HS-27A (cell line): ENCODE results near the gene PAM16.

ENCODE experiments used
- DNase-seq: peaks from one replicate; pipeline ENCODE4 v3.0.0-alpha.2; 2012; ENCODE audit warnings: low read depth, missing footprints

Gene PAM16

GRCh38 chr16:4383591-4384444 lies 32.7 kb upstream of the PAM16 start:
- DNase-seq: no peak

GRCh38 chr16:4382795-4383357 lies 31.8 kb upstream of the PAM16 start:
- DNase-seq: no peak

- DNase-seq: no peak
These were observed 31.0 kb upstream of the PAM16 start for GRCh38 chr16:4381935-4382794.

- DNase-seq: no peak
These were observed 30.2 kb upstream of the PAM16 start for GRCh38 chr16:4381072-4381934.

GRCh38 chr16:4380119-4381063 lies 29.3 kb upstream of the PAM16 start:
- DNase-seq: no peak

- no peak for DNase-seq
These were observed 28.0 kb upstream of the PAM16 start for GRCh38 chr16:4378999-4379690.

GRCh38 chr16:4378161-4378666 lies 27.1 kb upstream of the PAM16 start:
- DNase-seq: no peak

GRCh38 chr16:4377573-4378154 lies 26.5 kb upstream of the PAM16 start:
- no peak for DNase-seq

GRCh38 chr16:4376893-4377572 lies 25.9 kb upstream of the PAM16 start:
- no peak for DNase-seq

GRCh38 chr16:4376126-4376892 lies 25.2 kb upstream of the PAM16 start:
- DNase-seq: no peak

GRCh38 chr16:4375717-4376116 lies 24.6 kb upstream of the PAM16 start:
- DNase-seq: no peak

GRCh38 chr16:4373909-4374742 lies 23.0 kb upstream of the PAM16 start:
- DNase-seq: no peak

- DNase-seq: no peak
These were observed 22.3 kb upstream of the PAM16 start for GRCh38 chr16:4373356-4373908.

GRCh38 chr16:4372578-4373355 lies 21.6 kb upstream of the PAM16 start:
- no peak for DNase-seq

- no peak for DNase-seq
These were observed 21.0 kb upstream of the PAM16 start for GRCh38 chr16:4372001-4372577.
